Measurements from ENCODE around the gene GORASP1.

DNA sequence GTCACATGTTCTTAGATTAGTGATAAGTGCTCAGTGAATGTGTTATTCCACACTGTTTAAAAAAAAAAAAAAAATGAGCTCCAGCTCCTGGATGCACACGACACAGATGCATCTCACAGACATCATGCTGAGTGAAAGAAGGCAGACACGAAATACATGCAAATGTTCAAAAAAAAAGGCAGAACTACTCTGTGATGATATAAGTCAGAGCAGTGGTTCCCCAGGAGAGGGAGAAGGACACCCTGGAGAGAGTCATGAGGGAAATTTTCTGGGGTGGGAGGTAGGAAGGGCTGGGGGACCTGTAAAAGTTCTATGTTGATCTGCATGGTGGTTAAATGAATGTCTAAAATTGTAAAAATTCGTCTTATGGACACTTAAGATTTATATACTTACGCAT, 41.6 kb upstream of the GORASP1 start:
- TF ChIP-seq POLR2A (IDR thresholded peaks at IDR 0.05): no peak
- TF ChIP-seq, protein P1, sequence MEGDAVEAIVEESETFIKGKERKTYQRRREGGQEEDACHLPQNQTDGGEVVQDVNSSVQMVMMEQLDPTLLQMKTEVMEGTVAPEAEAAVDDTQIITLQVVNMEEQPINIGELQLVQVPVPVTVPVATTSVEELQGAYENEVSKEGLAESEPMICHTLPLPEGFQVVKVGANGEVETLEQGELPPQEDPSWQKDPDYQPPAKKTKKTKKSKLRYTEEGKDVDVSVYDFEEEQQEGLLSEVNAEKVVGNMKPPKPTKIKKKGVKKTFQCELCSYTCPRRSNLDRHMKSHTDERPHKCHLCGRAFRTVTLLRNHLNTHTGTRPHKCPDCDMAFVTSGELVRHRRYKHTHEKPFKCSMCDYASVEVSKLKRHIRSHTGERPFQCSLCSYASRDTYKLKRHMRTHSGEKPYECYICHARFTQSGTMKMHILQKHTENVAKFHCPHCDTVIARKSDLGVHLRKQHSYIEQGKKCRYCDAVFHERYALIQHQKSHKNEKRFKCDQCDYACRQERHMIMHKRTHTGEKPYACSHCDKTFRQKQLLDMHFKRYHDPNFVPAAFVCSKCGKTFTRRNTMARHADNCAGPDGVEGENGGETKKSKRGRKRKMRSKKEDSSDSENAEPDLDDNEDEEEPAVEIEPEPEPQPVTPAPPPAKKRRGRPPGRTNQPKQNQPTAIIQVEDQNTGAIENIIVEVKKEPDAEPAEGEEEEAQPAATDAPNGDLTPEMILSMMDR (IDR thresholded peaks at IDR 0.05): no peak
